HT1080 (cell line): ENCODE measurements around the gene CTDSP1. TPM values are rescaled to one million over a fixed set of nuclear protein-coding genes. Genes with fewer than 3 reads are reported as not detected.

ENCODE experiments used
- DNase-seq: peaks from one replicate; pipeline ENCODE4 v3.0.0-alpha.2; 2015; ENCODE audit warnings: low read depth
- total RNA-seq: library from RNA; depleted of rRNA; stranded (reverse); fragments of >200 nt; shearing (Covaris generic); gene quantifications from 2 replicates; pipeline ENCODE4 v1.2.3, GENCODE V29; 2014

CTDSP1 gene
- total RNA-seq, 1 experiment from 2014 or later: 61.2 TPM

- no peak for DNase-seq
Observed at GRCh38 chr2:218398437-218399390, 954 bp upstream of the CTDSP1 start.

GRCh38 chr2:218400167-218400929 is 680 bp downstream of the CTDSP1 start:
- DNase-seq: no peak

- DNase-seq: no peak
Observed at GRCh38 chr2:218400930-218401881, 1.5 kb downstream of the CTDSP1 start.

GRCh38 chr2:218401890-218402289 is 2.2 kb downstream of the CTDSP1 start:
- no peak for DNase-seq

- DNase-seq: no peak
Observed at GRCh38 chr2:218402491-218402901, 2.8 kb downstream of the CTDSP1 start.

- DNase-seq: no peak
Observed at GRCh38 chr2:218402911-218403411, 3.3 kb downstream of the CTDSP1 start.

- DNase-seq: no peak
Observed at GRCh38 chr2:218403810-218404209, 4.1 kb downstream of the CTDSP1 start.

- no peak for DNase-seq
Observed at GRCh38 chr2:218404351-218405085, 4.8 kb downstream of the CTDSP1 start.

GRCh38 chr2:218405086-218405745 is 5.5 kb downstream of the CTDSP1 start:
- no peak for DNase-seq

- DNase-seq: no peak
Observed at GRCh38 chr2:218405746-218406208, 6.1 kb downstream of the CTDSP1 start.

GRCh38 chr2:218406209-218406948 is 6.7 kb downstream of the CTDSP1 start:
- peak; percentile 89 for DNase-seq

- peak; percentile 32 for DNase-seq
Observed at GRCh38 chr2:218406949-218407618, 7.4 kb downstream of the CTDSP1 start.

- DNase-seq: no peak
Observed at GRCh38 chr2:218407717-218408116, 8.0 kb downstream of the CTDSP1 start.

- DNase-seq: no peak
Observed at GRCh38 chr2:218418321-218418716, 18.7 kb downstream of the CTDSP1 start.

GRCh38 chr2:218418717-218419458 is 19.2 kb downstream of the CTDSP1 start, which contains the start of gene VIL1:
Gene VIL1, plus strand, starts transcription at chr2:218419123. Its CDS starts 4,656 bp downstream, at chr2:218423779.
- no peak for DNase-seq

GRCh38 chr2:218419630-218420216 is 20.1 kb downstream of the CTDSP1 start:
- DNase-seq: no peak

GRCh38 chr2:218421027-218421426 is 21.4 kb downstream of the CTDSP1 start:
- DNase-seq: no peak
